C1 segment of cervical spinal cord (tissue), 14 donors: Measurements from ENCODE around the gene MGAT2.
"Not testable (repeated sequence)": the region's sequence is repeated elsewhere in the genome, so short reads cannot be mapped to it uniquely, and the experiment has no call there.

Experiments
- DNase-seq, 14 donors: peaks; one replicate each; lab custom pipeline; 2025; lab: John Stamatoyannopoulos, UW

MGAT2 gene

GRCh38 chr14:49612251-49612650 lies 8.3 kb upstream of the MGAT2 start:
- DNase-seq: no peak

DNA sequence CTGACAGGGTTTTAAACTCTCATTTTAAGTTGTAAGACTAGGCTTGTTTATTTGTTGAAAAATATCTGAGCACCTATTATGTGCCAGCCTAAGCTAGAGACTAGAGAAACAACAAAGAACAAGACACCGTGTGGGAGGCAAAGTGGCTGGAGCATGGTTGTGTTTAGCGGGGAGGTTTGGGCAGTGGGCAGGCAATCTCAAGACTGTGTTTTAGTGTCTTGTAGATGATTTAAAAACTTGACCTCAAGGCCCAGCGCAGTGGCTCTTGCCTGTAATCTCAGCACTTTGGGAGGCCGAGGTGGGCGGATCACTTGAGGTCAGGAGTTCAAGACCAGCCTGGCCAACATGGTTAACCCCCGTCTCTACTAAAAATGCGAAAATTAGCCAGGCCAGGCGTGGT lies 7.9 kb upstream of the MGAT2 start:
- DNase-seq: no peak

- no peak for DNase-seq
Observed at GRCh38 chr14:49614196-49614595, 6.4 kb upstream of the MGAT2 start.

GRCh38 chr14:49615776-49616175 lies 4.8 kb upstream of the MGAT2 start:
- no peak for DNase-seq

- no peak for DNase-seq
Observed at GRCh38 chr14:49617852-49618519, 2.6 kb upstream of the MGAT2 start.

DNA sequence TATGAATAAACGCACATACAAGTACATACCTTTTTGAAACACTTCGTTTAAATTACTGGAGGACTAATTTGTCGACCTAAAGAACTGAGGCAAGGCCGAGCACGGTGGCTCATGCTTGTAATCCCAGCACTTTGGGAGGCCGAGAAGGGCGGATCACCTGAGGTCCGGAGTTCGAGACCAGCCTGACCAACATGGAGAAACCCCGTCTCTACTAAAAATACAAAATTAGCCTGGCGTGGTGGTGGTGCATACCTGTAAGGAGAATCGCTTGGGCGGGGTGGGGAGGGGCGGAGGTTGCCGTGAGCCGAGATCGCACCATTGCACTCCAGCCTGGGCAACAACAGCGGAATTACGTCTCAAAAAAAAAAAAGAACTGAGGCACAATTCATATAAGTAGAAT lies 1.3 kb upstream of the MGAT2 start:
- not testable (repeated sequence) for DNase-seq

DNA sequence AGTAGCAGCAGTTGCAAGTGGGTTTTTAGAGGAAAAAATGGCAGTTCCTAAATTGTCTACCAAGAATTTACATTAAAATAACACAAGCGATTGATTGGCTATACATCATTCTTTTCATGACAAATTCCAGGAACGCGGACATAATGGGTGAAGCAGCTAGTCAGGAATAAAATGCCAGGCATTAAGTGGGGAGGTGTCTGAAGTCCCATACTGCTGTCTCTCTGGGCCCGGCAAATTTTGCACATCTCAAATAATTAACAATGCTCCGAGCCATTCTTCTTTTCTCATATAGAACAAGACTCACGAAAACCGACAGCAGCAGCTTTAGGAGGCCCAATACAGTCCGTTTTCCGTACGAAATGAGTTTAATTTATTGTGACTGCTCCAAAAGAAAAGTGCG lies 869 bp upstream of the MGAT2 start:
- DNase-seq: no peak

GRCh38 chr14:49621114-49621881 lies 699 bp downstream of the MGAT2 start:
- DNase-seq: peak in 8 of 14 donors; percentile 35 to 79 (median 62)

DNA sequence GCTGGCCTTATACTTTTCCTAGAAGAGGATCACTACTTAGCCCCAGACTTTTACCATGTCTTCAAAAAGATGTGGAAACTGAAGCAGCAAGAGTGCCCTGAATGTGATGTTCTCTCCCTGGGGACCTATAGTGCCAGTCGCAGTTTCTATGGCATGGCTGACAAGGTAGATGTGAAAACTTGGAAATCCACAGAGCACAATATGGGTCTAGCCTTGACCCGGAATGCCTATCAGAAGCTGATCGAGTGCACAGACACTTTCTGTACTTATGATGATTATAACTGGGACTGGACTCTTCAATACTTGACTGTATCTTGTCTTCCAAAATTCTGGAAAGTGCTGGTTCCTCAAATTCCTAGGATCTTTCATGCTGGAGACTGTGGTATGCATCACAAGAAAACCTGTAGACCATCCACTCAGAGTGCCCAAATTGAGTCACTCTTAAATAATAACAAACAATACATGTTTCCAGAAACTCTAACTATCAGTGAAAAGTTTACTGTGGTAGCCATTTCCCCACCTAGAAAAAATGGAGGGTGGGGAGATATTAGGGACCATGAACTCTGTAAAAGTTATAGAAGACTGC lies 1.5 kb downstream of the MGAT2 start:
- peak in 1 of 14 donors; percentile 10 for DNase-seq

DNA sequence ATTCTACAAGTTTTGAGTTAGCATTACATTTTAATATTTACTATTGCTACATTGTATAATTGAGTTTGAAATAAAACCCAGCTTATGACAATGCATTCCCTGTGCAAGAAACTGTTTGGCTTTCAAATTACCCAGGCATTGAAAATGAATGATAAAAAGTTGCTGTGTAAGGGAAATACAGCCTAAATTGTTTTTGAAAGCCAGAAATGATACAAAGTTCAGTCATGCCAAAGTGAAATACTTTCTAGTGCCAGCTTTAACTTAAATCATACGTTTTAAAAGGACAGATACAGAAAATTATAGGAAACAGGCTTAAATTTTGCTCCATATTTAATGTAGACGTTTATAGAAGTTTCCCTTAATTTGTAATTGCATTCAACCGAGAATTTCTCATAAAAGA lies 2.8 kb downstream of the MGAT2 start:
- DNase-seq: no peak

DNA sequence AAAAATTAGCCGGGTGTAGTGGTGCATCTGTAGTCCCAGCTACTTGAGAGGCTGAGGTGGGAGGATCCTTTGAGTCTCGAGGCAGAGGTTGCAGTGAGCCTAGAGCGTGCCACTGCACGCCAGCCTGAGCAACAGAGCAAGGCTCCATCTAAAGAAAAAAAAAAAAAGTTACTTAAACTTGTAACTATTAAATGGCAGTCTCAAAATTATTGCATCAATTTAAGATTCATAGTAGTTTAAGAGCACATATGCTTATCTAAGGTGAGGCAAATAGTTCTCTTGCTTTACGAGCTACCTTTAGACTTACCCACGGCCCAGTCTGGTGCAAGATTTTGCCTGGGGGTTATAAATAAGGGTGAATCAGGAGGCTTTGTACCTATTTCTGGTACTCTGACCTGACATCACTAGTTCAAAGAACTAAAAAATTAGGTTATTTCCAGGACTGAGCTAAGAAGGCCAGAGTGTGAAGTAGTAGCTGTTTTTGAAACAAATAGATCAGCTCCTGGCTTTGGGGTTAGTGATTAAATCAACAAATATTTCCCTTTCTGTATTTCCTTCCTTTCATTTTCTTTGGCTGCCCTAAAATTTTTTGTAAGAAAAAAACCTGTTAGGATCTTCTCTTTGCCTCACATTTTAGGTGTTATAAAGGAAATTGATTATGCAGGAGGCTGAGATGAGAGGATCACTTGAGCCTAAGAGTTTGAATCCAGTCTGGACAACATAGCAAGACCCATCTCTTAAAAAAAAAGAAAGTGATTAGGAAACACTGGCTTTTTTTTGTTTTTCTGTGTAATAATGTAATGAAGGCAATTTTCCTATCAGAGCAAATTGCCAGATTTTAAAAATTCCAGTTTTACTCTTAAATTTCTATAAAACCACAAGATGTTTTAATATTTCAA lies 3.6 kb downstream of the MGAT2 start:
- no peak for DNase-seq

GRCh38 chr14:49633640-49634546 lies 13.3 kb downstream of the MGAT2 start:
- DNase-seq: peak; percentile 38 to 96 (median 89)

DNA sequence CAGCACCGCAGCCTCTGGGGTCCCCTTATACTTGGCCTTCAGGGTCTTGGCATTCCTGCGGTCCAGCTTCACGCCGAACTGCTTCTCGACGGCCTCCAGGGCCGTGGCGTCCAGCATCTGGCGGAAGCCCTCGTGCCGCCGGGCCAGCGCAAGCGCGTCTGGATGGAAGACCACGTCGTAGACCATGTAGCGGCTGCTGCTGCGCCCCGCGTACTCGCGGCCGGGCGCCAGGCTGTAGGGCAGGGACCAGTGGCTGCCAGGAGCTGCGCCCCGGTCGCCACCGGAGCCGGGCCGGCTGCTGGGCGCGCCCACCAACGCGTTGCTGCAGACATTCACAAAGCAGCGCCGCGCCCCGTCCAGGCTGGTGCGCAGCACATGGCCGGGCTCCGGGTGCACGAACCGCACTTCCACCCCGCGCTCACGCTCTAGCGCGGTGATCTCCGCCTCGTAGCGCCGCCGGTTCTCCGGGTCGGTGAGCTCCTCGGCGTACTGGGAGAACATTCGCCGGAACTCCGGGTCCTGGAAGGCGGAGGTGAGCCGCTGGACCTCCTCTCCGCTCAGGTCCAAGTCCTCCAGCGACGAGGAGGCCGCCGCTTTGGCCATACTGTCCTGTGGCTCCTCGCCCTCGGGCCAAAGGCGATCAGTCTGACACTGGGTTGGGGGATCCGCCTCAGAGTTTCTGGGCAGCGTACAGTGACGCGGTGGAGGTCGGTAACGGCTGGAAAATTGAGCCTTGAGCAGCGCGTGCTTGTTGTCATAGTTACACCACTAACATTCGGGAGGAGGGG lies 14.1 kb downstream of the MGAT2 start, which contains the start of gene DNAAF2:
Gene DNAAF2, minus strand, starts transcription at position 698 of the 788 bp plus-strand sequence. Its CDS starts 95 bp downstream, at position 603.
- peak in 11 of 14 donors; percentile 25 to 77 (median 60) for DNase-seq

- no peak for DNase-seq
Observed at GRCh38 chr14:49636866-49637265, 16.3 kb downstream of the MGAT2 start.

- no peak for DNase-seq
Observed at GRCh38 chr14:49637534-49638078, 17.0 kb downstream of the MGAT2 start.

- DNase-seq: no peak
Observed at GRCh38 chr14:49640540-49641417, 20.2 kb downstream of the MGAT2 start.

- DNase-seq: peak in 2 of 14 donors; percentile 3 to 35
Observed at GRCh38 chr14:49641697-49642129, 21.1 kb downstream of the MGAT2 start.

GRCh38 chr14:49642163-49642562 lies 21.6 kb downstream of the MGAT2 start:
- DNase-seq: no peak
